Activated CD8-positive, alpha-beta memory T cell treated with anti-CD3 and anti-CD28 coated beads, Interleukin-2, amount 50 U/mL, for 24 hours (primary cell): Measurements from ENCODE around the gene CACNA1D.
"Not testable (repeated sequence)": the region's sequence is repeated elsewhere in the genome, so short reads cannot be mapped to it uniquely, and the experiment has no call there.

Experiments
- DNase-seq: peaks from one replicate; pipeline ENCODE4 v3.0.0-alpha.2; 2020; ENCODE audit errors: extremely low read depth

CACNA1D gene

DNA sequence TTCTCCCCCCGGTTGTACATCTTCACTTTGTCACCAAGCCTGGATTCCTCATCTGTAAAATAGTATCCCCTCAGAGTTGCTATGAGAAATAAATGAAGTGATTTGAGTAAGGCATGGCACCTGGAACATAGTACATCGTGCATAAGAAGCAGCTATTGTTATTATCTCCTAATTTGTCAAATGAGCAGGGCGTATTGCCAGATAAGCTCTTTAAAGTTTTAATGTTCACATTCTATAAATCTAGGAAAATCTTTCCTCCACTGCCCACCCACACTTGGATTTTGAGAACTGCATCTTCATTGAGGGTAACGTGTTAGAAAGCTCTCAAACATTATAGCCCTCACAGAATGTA is 32.3 kb downstream of the CACNA1D start:
- DNase-seq: no peak

DNA sequence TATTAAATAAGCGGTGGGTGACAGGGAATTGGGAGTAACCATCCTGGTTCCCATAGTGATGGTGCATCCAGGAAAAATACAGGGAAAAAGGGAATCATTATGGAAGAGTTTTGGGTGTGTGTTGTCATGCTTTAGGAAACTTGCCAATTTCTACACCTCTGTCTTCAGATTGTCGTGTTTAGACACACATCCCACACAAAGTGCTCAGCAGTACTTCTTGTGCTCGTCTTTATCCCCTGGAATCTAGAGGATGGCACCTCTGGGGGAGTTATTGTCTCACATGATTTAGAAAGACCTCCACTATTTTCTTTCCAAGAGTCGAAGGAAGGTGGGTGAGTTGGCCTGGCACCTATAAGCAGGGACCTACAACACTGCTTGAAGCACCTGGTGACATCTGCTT is 35.8 kb downstream of the CACNA1D start:
- no peak for DNase-seq

DNA sequence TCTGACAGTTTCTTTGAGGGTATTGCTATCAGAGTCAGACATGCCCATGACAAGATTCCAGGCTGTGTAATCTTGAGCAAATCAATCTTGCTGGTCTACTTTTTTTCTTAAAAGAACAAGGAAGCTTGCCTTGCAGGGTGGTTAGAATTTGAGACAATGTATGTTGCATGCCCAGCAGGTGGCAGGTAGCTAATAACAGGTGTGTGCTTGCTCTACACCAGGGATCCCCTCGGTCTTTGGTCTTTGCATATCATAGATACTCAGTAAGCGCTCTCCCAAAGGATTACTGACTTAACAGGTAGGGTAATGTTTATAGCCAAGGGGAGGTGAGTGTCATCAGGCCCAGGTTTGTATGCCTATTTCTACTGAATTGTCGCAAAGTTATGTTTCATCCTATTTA is 37.3 kb downstream of the CACNA1D start:
- no peak for DNase-seq

DNA sequence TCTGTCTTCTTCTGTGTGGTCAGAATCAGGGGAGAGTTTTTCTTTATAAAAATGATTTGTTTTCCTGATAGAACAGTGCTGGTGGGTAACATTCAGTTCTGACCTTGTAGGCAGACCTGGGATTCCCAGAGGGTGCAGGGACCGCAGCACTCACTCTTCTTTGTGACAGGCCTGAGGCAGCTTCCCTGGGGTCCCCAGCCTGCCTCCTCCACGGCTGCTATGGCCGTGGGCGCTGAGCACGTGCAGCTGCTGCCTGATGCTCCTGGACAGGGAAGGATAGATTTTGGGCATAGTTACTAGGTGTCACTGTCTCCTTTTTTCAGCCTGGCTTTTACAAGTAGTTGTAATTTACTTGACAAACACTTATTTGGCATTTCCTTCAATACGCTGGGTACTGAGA is 39.1 kb downstream of the CACNA1D start:
- DNase-seq: no peak

DNA sequence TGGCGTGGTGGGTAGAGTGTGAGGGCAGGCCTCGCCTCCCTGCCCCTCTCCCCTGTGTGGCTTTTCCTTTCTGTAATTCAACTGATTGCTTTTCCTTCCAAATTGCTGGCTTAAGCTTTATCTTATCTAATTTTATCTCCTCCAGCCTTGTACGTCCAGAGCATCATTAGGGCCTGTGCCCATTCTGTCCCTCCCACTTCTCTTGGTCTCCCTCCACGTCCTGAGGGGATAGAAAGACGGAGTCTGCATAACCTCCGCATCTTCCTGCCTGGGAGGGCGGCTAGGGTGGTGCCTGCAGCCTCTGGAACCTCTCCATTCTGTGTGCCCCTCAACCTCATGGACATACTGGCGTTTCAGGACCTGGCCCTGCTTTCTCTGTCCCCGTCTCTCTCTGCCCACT is 39.8 kb downstream of the CACNA1D start:
- no peak for DNase-seq

DNA sequence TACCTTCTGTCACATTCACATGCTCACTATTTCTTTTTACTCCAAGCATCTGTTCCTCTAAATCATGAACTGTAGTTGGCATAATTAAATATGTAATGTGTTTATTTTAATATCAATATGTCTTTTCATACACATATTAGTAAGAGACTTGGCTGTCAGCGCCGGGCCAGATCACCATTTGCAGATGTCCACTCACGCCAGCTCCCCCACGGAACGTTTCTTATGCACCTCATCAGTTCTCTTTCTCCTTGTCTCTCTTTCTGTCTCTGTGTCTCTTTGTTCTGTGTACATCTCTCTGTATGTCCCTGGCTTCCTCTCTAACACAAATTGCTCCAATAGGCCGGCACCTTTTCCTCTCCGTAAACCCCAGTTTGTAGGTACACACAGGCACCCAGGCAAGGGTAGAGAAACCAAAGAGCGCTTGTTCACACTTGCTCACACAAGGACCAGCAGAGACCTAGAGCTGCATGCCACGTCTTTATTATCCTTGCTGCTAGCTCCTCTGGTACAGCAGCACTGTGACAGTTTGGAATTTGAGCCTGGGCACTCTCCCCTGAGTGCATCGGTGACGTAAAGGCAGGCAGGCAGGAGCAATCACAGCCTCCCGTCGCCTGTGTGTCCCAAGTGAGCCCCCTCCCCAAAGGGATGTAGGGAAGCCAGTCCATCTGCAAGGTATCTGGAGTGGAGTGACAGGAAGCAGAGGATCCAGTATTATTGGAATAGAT is 40.4 kb downstream of the CACNA1D start:
- no peak for DNase-seq

DNA sequence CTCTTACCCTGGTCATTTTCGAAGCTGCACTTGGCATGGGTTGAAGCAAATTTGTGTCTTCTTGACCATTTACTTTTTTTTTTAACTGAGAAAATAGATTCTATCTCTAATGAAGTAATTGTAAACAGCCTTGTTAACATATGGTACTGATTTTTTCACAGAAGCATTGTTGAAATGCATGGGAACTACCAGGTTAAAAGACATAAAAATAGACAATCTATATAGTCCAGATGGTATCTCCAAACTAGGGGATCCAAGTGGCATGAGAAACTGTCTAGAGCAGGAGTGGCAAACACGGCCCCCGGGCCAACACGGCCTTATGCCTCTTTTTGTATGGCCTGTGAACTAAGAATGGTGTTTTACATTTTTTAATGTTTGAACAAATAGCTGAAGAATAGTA is 41.9 kb downstream of the CACNA1D start:
- no peak for DNase-seq

DNA sequence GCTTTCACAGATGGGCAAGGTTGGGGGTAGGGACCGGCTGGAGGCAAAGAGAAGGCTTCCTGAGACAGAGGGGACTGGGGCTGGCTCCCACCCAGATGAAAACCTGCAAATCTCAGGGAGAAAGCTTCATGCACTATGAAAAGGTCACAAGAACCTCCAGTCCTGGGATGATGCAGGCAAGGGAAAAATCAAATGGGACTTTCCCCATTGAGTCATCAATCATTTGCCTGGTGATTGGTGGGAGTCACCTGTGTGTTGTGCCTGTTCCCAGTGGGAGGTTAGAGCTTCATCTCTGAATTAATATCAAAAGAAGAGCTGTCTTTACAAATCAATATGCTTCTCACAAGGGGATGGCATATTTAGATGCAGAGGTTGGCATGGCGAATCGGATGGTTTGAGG is 49.9 kb downstream of the CACNA1D start:
- DNase-seq: no peak

DNA sequence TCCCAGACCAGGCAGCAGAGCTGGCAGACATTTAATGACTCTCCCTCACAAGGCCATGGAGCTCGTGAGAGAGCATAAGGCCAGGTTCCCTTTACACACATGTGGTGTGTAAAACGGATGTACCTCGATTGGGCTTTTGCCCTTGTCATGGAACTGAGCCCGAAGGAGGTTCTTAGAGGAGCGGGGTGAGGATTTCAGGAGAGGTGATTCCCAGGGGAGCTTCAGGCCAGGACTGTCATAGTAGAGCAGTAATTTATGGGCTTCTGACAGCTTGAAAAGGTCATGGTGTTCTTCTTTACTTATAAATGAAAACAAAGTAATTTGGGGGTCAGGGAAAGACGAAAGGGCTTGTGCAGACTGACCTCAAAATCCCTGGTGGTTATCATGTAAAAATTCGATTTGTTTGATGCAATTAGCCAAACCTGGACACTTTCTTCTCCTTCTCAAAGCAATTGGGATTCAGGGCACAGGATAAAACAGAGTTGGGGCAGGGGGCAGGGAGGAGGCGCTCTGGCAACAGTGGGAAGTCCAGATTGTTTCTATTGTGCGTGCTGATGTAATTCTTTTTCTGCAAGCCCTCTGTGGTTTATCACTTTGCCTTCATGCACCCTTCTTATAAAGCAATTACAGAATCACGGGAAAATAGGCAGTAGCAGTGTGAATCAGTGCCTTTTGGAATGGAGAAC is 51.0 kb downstream of the CACNA1D start:
- DNase-seq: no peak

DNA sequence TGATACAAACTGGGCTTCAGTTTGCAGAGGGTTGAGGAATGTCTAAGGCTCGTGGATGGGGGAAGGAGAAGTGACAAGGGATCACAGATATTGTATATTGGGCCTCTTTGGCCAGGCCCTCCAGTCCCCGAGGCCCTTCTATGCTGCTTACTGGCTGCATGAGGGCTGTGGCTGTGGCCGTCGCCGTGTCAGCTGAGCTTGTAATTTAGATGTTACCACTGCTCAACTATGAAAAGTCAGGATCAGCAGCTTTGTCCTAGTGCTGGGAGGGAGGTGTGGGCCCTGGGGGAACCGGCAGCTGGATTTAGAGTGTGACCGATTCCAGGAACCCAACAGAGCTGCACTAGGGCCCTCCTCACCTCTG is 51.6 kb downstream of the CACNA1D start:
- DNase-seq: no peak

DNA sequence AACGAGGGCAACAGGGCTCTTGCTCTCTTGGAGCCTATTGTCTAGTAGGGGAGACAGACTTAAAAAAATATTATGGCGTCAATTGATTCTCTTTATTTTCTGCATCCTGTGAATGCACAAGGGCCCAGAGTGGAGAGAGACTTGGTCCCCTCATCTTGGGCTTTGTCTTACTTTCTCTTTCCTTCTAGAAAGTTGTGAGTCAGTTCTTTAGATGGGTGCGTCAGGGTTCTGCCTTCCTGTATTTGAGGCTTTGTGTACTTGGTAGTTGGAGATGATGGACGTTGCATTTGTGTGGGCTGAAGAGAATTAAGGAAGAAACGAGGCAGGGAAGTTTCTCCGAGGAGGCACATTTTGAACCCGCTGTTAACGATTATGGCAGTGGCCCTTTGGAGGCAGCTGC is 52.9 kb downstream of the CACNA1D start:
- DNase-seq: no peak

DNA sequence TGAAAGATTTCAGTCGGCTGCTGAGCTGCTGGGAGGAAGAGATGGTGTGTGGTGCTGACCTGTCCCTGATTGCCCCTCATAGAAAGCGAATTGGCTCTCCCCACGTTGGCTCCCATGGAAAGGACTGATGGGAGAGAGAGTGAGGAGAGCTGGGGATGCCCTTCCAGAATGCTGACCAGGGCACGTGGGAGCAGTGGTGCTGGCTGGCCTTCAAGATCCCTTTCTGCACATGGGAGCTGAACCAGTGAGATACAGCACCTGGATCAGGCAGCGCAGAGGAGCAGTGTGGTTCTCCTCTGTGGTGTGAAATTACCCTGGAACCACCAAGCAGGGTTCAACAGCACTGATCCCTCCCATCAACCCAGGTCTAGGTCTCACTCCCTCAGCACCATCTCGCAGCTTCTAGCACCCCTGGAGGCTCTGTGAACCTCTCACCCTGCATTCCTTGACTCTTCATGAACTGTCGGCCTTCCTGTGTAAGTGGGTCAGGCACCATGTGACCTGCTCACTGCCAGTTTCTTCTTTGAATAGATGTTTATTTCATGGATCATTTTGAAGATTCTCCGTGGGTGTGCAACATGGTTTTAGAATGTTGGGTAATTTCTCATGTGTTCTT is 55.7 kb downstream of the CACNA1D start:
- no peak for DNase-seq

DNA sequence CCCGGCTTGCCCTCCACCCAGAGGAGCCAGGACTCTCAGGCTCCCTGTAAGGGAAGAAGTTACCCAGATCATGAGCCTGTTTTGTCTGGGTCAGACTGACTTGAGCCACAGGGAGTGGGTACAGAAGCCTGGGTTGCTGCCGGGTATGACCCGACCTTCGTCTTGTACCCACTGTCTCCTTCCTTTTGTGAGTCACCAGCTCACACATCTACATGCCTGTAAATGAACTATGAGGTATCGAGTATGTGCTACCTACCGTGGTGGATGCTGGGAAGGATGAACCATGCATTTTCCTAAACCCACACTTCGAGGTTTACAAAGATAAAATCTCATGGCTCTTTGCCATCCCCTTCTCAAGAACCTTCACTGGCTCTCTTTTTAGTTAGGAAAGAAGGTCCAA is 56.9 kb downstream of the CACNA1D start:
- no peak for DNase-seq

DNA sequence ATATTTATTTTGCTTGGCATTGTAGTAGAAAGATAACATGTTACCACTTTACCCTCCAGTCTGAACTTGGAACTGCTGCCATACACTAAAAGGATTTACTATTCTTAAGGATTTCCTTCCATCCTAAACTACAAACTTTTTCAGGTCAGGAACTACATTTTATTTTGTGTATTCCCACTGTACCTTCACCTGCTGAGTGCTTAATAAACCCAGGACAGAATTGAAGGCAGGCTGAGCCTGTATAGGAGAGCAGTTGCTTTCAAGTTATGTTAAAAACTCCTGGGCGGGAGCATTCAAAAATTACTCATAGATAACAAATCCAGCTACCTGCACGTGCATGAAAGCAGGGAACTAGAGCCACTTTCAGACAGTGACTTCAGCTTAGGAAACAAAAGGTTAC is 58.3 kb downstream of the CACNA1D start:
- no peak for DNase-seq

DNA sequence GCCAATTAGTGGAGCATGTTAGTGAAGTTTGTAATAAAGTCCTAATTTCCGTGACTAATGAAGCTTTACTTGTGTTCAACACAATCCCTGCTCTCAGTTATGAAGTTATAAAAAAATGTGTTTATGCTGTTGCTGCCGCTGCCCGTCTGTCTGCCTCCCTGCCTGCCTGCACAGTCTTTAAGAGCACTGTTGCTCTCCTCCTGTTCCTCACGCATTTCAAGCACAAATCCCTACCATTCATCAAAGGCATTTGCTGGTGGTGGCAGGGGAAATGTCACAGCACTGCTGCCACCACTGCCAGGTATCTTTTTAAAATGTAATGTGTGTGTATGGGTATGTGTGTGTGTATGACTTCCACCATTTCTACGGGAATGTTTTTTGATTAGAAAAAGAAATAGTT is 58.8 kb downstream of the CACNA1D start:
- no peak for DNase-seq

DNA sequence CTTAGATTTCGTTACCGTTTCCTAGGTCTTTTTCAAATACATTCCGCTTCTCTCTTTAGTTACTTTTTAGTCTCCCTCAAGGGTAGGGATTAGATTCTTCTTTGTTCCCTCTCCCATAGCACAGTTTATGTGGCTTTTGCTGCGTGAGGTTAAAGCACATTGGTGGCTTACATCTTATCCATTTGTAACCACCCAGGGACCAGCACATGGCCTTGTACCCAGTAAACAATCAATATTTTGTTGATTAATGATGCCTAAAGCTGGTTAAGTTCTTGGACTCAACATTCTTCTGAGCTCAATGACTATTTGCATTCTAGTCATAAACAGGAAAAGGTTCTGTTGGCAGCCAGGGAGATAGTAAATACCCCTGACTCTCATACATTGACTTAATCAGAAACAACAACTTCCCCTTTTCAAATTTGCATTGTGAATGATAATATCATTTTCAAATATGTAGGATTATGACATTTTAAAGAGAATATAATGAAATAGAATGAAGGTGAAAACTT is 60.2 kb downstream of the CACNA1D start:
- DNase-seq: no peak

DNA sequence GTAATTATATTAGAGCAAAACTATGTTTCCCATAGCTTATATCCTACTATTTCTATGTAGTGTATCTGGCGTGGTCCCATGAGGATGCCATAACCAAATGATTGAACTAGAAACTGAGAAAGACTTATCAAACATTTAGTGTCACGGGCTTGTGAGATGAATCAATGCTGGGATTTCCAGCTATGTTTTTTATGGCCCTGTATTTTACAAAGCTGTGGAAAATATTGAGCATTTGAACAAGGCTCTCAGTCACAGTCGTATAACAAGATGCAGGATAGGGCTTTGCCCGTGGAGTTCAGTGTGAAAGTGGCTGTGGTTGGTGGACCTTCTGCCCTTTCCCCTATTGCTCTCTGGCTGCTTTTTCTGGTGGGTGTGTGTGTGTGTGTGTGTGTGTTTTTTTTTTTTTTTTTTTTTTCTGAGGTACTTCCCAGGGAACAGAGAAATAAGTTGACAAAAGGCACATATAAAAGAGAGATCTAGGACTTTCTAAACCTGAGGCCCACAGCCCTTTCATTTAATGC is 60.7 kb downstream of the CACNA1D start:
- DNase-seq: no peak

DNA sequence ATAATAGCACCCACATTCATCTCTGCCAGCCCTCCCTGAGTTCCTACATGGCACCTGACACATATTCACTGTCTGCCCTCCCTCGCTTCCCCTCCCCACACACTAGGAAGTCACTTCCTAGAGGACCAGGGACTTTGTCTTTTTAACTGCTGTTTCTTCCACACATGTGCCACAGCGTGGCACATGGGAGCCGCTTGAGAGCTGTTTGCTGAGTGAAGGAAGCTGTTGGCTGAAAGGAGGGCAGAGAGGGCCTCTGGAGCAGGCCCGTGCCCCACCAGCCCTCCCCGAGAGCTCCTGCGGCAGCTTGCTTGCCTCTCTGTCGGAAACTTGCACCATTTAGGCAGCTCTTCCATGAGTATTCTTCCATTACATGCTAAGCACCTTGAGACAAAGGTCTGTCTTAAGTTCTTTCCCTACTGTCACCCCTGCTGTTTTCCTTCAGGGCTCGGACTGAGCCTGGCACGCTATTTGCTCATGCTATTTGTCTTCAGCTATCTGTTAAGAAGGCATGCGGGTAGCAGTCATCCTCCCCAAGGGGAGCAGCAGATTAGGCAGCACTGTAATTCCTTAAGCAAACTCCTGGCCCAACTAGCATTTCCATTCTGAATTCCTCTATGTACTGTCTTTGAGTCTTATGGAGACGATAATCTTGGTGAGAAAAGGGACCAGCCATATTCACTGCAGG is 72.2 kb downstream of the CACNA1D start:
- no peak for DNase-seq

DNA sequence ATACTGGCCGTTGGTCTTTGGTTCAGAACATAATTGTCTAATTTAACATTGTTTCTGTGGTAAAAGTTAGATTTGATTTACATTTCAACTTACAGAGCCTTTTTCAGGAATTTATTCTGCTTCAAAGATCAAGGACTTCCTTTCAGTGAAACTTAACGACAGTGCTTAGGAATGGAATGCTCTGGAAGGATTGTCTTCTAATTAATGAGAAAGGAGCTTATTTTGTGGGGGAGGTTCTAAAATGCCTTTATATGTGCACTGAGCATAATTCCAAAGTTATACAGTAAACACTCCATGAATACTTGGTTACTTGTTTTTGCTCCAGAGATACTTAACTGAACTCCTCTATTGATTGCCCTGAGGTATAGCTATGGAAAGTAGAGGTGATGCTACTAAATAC is 75.7 kb downstream of the CACNA1D start:
- no peak for DNase-seq

DNA sequence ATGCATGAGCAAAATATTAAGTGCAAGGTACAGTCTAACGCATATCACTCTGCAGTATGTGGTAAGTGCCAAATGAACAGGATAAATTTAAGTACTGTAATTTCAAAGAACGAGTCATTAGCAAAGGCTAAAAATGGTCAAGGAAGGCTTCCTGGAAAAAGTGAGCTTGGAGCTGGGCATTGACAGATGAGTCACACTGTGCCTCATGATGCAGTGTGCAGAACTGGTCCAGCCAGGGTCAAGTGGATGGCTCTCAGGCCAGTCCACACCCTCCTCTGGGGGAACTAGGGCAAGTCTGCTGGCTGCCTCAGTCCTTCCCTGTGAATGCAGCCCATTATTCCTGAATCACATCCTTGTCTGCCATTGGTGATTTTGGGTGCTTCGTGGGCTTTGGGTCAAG is 76.3 kb downstream of the CACNA1D start:
- DNase-seq: no peak

DNA sequence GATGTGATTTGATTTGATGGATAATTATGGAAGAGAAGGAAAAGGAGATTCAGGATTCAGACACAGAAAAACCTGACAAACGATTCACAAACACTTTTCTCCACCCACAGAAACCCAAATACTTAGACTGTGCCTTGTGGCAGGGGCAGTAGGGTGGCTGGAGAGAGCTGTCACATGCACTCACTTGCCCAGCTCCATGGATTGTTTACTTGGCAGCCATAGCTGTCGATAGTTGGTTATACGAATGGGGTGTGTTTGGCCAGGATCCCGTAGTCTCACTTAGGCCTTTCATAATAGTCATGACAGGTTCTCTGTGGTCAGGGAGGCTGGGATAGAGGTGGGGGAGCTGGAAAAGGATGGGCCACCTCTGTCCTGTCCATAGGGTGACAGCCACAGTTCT is 76.9 kb downstream of the CACNA1D start:
- no peak for DNase-seq

DNA sequence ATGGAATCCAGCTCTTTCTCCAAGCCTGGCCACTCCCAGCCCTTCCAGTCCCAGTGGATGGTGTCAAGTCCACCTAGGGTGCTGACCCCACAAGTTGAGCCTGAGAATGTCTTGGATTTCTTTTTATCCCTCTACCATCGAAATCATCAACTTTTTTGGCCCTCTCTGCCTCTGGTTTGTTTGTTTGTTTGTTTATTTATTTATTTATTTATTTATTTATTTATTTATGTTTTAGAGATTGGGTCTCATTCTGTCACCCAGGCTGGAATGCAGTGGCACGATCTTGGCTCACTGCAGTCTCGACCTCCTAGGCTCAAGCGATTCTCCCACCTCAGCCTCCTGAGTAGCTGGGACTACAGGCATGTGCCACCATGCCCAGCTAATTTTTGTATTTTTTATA is 77.8 kb downstream of the CACNA1D start:
- DNase-seq: not testable (repeated sequence)
